NCI-H748 (cell line): ENCODE measurements around the gene HEXIM2.

Experiments used
- DNase-seq: peaks from one replicate; lab custom pipeline; 2025; ENCODE audit not compliant: unreplicated experiment; lab: John Stamatoyannopoulos, UW

HEXIM2 gene

GRCh38 chr17:45143767-45144198 is 17.9 kb upstream of the HEXIM2 start:
- no peak for DNase-seq

DNA sequence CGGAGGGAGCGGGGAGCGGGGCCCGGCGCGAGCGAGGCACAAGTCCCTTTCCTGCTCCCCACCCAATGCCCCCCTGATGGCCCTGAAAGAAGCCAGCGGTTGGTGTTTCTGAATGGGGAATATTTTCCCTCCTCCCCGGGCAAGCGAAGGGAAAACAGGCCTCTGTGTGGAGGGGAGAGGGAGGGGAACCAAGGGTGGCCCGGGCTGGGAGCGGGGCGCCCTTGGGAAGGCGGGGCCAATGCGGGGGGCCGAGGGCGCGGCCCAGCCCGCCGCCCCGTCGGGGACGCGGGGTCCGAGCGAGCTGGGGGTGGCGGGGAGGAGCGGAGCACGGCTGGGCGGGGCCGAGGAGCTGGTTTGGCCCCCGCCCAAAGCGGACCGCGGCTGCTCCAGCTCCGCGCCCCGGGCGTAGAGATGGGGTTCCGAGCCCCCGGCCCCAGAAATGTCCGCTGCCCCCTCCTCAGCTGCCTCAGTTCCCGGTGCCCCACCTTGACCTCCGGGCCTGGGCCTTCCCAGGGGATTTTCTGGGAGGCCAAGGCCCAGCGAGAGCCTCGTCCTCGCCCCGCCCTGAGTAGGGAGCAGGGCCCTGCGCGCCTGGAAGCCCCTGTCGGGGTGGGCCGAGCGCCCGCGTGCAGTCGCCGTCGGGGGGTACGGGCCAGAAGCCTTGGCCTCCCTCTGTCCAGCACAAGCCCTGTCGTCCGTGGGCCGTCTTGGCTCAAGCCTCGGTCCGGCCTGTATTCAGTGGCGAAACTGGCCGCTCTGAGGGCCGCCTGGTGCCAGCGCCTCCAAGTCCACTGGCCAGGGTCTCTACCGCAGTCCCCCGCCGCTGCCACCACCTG is 17.3 kb upstream of the HEXIM2 start:
- no peak for DNase-seq

DNA sequence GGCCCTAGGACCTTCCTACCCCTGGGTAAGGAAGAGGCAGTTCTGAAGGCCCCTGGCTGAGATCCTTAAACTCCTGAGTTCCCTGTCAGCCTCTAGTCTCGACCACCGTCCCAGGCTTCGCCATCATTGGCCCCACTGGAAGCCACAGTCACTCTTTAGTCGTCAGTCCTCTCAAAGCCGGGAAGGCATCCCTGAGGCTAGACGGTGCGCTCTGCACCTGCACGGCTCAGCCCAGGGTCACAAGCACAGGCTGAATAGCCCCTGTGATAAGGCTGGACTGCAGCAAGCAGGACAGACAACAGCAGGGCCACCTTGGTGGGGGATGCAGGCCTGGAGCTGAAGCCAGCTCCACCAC is 16.7 kb upstream of the HEXIM2 start:
- no peak for DNase-seq

DNA sequence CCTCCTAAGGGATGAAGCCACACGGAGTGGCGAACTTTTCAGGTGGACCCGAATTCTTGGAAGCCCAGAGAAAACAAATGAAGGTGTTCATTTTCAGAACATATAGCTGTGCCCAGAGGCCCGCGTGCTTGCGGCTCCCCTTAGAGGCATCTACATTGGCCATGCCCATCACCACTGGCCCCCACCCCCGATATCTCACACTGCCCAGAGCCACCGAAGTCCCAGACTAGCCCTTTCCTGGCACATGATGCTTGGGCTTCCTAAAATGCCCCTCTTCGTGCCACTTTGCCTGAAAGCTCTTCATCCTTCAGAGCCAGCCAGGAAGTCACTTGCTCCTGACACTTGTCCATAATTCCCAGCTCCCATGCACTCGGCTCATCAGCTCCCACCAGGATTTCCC is 15.5 kb upstream of the HEXIM2 start:
- no peak for DNase-seq

DNA sequence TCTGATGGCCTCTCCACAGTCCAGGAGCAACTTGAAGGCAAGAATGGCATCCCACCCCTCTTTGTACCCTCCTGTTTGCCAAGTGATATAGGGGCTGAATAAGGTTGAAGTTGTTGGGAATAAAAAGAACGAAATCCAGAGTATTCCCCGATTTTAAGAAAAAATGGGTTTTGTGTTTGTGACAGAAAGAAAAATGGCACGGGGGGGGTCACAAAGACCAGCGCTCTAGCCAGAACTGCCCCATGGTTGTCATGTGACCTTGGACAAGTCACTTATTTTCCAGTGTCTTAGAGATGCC is 15.1 kb upstream of the HEXIM2 start:
- DNase-seq = no peak

- DNase-seq = peak; percentile 86
Measured at GRCh38 chr17:45146890-45147580, 14.6 kb upstream of the HEXIM2 start.

GRCh38 chr17:45147581-45148182 is 14.0 kb upstream of the HEXIM2 start:
- DNase-seq = peak; percentile 97

DNA sequence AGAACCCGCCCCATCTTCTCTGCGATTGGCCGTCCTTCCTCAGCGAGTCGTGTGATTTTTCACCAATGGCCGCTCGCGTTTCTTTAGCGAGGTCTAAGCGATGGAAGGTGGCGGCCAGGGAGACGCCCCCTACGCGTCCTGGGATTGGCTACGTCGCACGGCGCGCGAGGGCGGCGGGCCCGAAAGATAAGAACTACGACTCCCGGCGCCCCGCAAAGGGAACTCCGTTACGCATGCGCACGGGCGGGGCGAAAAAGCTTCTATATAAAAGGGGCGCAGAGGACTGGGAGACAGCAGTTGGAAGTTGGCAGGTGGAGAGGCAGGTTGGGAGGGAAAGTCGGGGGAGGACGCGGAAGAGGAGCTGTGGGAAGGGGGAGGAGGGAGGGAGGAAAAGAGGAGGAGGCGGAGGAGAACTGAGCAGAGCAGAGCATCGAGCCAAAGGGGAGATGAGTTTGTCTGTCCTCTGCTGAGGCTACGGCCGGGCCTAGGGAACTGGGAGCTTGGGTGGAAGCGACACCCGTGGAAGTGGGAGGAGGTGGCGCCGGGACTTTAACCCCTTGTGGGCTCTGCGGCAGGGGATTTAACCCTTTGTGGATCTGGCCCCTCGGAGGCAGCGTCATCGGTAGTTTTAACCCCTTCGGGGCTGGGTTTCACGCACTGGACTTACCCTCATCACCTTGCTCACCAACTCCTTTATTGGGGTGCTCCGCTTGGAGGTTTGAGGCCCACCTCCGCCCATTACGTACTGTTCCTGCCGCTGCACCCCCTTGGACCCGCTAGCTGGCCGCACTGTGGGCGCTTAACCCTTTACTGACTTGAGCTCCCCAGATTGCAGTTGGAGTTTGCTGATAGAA is 13.3 kb upstream of the HEXIM2 start, which contains the start of gene HEXIM1:
Gene HEXIM1 (plus strand): TSS at position 293 of the 854 bp plus-strand sequence. CDS start 716 bp downstream, outside the sequence.
- peak; percentile 100 for DNase-seq

DNA sequence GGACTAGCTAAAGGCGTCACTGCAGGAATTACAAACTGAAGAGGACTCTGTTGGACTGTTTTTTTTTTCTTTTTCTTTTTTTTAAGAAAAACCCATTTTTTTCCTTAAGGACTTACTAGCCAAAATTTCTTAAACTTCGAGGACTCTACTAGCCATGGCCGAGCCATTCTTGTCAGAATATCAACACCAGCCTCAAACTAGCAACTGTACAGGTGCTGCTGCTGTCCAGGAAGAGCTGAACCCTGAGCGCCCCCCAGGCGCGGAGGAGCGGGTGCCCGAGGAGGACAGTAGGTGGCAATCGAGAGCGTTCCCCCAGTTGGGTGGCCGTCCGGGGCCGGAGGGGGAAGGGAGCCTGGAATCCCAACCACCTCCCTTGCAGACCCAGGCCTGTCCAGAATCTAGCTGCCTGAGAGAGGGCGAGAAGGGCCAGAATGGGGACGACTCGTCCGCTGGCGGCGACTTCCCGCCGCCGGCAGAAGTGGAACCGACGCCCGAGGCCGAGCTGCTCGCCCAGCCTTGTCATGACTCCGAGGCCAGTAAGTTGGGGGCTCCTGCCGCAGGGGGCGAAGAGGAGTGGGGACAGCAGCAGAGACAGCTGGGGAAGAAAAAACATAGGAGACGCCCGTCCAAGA is 12.5 kb upstream of the HEXIM2 start:
- DNase-seq = peak; percentile 84

DNA sequence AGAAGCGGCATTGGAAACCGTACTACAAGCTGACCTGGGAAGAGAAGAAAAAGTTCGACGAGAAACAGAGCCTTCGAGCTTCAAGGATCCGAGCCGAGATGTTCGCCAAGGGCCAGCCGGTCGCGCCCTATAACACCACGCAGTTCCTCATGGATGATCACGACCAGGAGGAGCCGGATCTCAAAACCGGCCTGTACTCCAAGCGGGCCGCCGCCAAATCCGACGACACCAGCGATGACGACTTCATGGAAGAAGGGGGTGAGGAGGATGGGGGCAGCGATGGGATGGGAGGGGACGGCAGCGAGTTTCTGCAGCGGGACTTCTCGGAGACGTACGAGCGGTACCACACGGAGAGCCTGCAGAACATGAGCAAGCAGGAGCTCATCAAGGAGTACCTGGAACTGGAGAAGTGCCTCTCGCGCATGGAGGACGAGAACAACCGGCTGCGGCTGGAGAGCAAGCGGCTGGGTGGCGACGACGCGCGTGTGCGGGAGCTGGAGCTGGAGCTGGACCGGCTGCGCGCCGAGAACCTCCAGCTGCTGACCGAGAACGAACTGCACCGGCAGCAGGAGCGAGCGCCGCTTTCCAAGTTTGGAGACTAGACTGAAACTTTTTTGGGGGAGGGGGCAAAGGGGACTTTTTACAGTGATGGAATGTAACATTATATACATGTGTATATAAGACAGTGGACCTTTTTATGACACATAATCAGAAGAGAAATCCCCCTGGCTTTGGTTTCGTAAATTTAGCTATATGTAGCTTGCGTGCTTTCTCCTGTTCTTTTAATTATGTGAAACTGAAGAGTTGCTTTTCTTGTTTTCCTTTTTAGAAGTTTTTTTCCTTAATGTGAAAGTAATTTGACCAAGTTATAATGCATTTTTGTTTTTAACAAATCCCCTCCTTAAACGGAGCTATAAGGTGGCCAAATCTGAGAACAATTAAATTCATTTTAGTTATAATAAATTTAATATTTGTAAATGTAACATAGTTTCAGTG is 11.7 kb upstream of the HEXIM2 start:
- peak; percentile 66 for DNase-seq

GRCh38 chr17:45150911-45151809 is 10.5 kb upstream of the HEXIM2 start:
- DNase-seq = no peak

DNA sequence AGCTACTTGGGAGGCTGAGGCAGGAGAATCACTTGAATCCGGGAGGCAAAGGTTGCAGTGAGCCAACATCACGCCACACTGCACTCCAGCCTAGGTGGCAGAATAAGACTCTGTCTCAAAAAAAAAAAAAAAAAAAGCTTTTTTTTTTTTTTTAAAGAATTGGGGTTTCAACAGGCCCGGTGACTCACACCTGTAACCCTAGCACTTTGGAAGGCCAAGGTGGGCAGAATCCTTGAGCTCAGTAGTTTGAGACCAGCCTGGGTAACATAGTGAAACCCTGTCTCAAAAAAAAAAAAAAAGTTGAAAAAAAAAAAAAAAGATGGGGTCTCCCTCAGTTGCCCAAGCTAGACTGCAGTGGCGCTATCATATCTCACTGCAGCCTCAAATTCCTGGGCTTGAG is 6.6 kb upstream of the HEXIM2 start:
- DNase-seq = no peak

GRCh38 chr17:45155483-45155882 is 6.2 kb upstream of the HEXIM2 start:
- no peak for DNase-seq

DNA sequence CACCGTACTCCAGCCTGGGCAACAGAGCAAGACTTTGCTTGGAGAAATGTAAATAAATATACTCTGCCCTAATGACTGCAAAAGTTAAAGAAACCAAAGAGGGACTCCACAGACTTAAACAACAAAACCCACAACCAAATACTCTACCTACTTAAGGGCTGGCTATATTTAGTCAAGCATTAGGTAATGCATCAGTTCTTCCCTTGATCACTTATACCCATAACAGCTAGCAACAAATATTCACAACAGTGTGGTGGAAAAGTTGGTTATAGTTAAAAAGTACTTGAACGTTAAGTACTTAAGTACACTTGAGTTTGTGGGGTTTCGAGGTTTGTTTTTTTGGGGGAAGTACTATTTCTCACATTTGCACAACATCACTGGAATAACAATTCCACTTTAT is 5.4 kb upstream of the HEXIM2 start:
- no peak for DNase-seq

GRCh38 chr17:45160447-45161287 is 1.0 kb upstream of the HEXIM2 start:
- DNase-seq = peak; percentile 81

DNA sequence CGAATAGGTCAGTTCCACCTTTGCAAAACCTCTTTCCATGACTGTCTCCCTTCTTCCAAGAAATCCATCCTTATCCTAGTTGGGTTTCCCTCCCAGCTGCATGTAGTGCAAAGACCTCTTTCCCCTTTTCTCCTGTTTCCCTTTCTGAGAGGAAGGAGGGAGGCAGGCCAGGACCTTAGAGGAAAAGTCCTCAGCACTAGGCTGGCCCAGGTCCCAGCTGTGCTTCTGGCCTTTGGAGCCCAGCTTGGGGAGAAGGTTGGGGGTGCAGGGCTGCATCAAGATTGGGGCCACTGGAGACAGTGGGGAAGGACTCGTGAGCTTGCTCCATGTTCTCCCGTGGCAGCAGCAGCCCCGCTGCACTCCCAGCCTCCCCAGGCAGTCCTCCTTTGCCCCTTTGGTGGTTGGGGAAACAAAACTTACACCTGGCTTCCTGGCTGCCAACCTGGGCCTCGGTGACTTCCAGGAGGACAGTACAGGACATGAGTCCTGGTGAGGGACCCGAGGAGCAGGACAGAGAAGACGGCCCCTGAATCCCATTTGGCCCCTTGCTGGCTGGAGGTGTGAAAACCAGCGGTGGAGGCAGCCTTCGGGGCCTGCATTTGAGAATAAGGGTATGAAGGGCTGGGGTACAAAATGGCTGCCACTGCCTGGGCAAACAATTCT is 481 bp downstream of the HEXIM2 start:
- no peak for DNase-seq

GRCh38 chr17:45164734-45165269 is 3.1 kb downstream of the HEXIM2 start:
- no peak for DNase-seq
